WTC11 (cell line): ENCODE measurements around the gene MATN3. TPM values are rescaled to one million over a fixed set of nuclear protein-coding genes. Genes with fewer than 3 reads are reported as not detected.

Experiments
- ATAC-seq: fragments of 200-7000 bp; cut with Tn5 transposase; 2 replicates; pipeline ENCODE4 v1.10.0; 2021; ENCODE audit warnings: mild to moderate bottlenecking, moderate library complexity
- CTCF ChIA-PET: fragments of 300-600 bp; sonication (Branson Sonifier 250); formaldehyde crosslinking; loops from one replicate; lab custom pipeline; 2021; ENCODE audit warnings: antibody characterized with exemption; lab: Charles Lee
- POLR2A ChIA-PET: fragments of 350-600 bp; sonication (Branson Sonifier 250); formaldehyde crosslinking; loops from one replicate; lab custom pipeline; 2021; ENCODE audit warnings: antibody characterized with exemption; lab: Charles Lee
- DNase-seq: peaks from one replicate; pipeline ENCODE4 v3.0.0; 2021; ENCODE audit warnings: low spot score
- H3K27ac Mint-ChIP-seq: 2 replicates; pipeline ENCODE4 v1.8.0; 2021; ENCODE audit warnings: mixed read lengths
- H3K27me3 Mint-ChIP-seq: 2 replicates; pipeline ENCODE4 v1.8.0; 2021; ENCODE audit warnings: low read depth, mild to moderate bottlenecking, moderate library complexity, mixed read lengths
- H3K36me3 Mint-ChIP-seq: 2 replicates; pipeline ENCODE4 v1.8.0; 2021; ENCODE audit warnings: mixed read lengths
- H3K4me1 Mint-ChIP-seq: 2 replicates; pipeline ENCODE4 v1.8.0; 2022; ENCODE audit warnings: mixed read lengths
- H3K4me3 Mint-ChIP-seq: 2 replicates; pipeline ENCODE4 v1.8.0; 2021; ENCODE audit warnings: mild to moderate bottlenecking, moderate library complexity, mixed read lengths
- H3K9me3 Mint-ChIP-seq: 2 replicates; pipeline ENCODE4 v1.8.0; 2021; ENCODE audit warnings: mixed read lengths
- ARID4B ChIP-seq: sonication (generic); formaldehyde crosslinking; IDR thresholded peaks from 2 replicates; pipeline ENCODE4 v1.8.0; 2023; ENCODE audit warnings: missing genetic modification reagents, mild to moderate bottlenecking, borderline replicate concordance
- CBFB ChIP-seq: sonication (generic); formaldehyde crosslinking; IDR thresholded peaks from 2 replicates; pipeline ENCODE4 v1.8.1; 2022; ENCODE audit warnings: mild to moderate bottlenecking, low read depth, missing genetic modification reagents
- ETV6 ChIP-seq: sonication (generic); formaldehyde crosslinking; IDR thresholded peaks from 2 replicates; pipeline ENCODE4 v1.8.1; 2022; ENCODE audit warnings: mild to moderate bottlenecking, missing genetic modification reagents
- FOXK1 ChIP-seq: sonication (generic); formaldehyde crosslinking; IDR thresholded peaks from 2 replicates; pipeline ENCODE4 v1.8.0; 2022; ENCODE audit warnings: mild to moderate bottlenecking, moderate library complexity, missing genetic modification reagents
- HMGA2 ChIP-seq: fragments of 250-450 bp; sonication (Bioruptor Pico); IDR thresholded peaks from 2 replicates; pipeline ENCODE4 v1.4.0; 2021; ENCODE audit warnings: mild to moderate bottlenecking, moderate library complexity
- TEAD1 ChIP-seq: sonication (generic); formaldehyde crosslinking; IDR thresholded peaks from 2 replicates; pipeline ENCODE4 v1.8.0; 2022; ENCODE audit warnings: mild to moderate bottlenecking, missing genetic modification reagents
- TP53 ChIP-seq: sonication (generic); formaldehyde crosslinking; IDR thresholded peaks from 2 replicates; pipeline ENCODE4 v1.8.1; 2023; ENCODE audit warnings: mild to moderate bottlenecking, missing genetic modification reagents
- ZNF138 ChIP-seq: sonication (generic); formaldehyde crosslinking; conservative IDR thresholded peaks from 2 replicates; pipeline ENCODE4 v1.8.1; 2022; ENCODE audit warnings: mild to moderate bottlenecking, moderate library complexity, missing genetic modification reagents
- ZNF532 ChIP-seq: fragments of 250-450 bp; sonication (Bioruptor Pico); IDR thresholded peaks from 2 replicates; pipeline ENCODE4 v1.9.0; 2021; ENCODE audit warnings: mild to moderate bottlenecking, borderline replicate concordance
- ZNF671 ChIP-seq: fragments of 250-450 bp; sonication (Bioruptor Pico); IDR thresholded peaks from 2 replicates; pipeline ENCODE4 v1.8.0; 2021; ENCODE audit warnings: mild to moderate bottlenecking
- total RNA-seq: library from RNA; stranded (reverse); gene quantifications from 3 replicates; pipeline ENCODE4 v1.2.3, GENCODE V29; 2021
- TF ChIP-seq, protein P1 (sequence below): sonication (generic); formaldehyde crosslinking; IDR thresholded peaks from 2 replicates; pipeline ENCODE4 v1.8.1; 2023; ENCODE audit warnings: mild to moderate bottlenecking, missing genetic modification reagents, moderate library complexity
- TF ChIP-seq, protein P2 (sequence below): fragments of 250-450 bp; sonication (Bioruptor Pico); conservative IDR thresholded peaks from 2 replicates; pipeline ENCODE4 v1.9.0; 2021; ENCODE audit warnings: mild to moderate bottlenecking
- TF ChIP-seq, protein P3 (sequence below): sonication (generic); formaldehyde crosslinking; IDR thresholded peaks from 2 replicates; pipeline ENCODE4 v1.8.1; 2023; ENCODE audit warnings: mild to moderate bottlenecking, missing genetic modification reagents
- TF ChIP-seq, protein P4 (sequence below): fragments of 250-450 bp; sonication (Bioruptor Pico); IDR thresholded peaks from 2 replicates; pipeline ENCODE4 v1.9.0; 2021; ENCODE audit warnings: mild to moderate bottlenecking

MATN3 gene
- total RNA-seq, 1 experiment from 2014 or later: 6.3 TPM

GRCh38 chr2:19993731-19994130, 18.7 kb downstream of the MATN3 start:
- no peak overlapping the region for H3K27ac Mint-ChIP-seq
- no peak overlapping the region for H3K4me3 Mint-ChIP-seq
- ChIA-PET CTCF (no interaction called here), POLR2A (no interaction called here)
- no peaks in the 10 kb centered on the region for H3K9me3 Mint-ChIP-seq
- peaks cover 2% of the 10 kb centered on the region; the same call in 1 of the 2 replicates for H3K27me3 Mint-ChIP-seq
- H3K36me3 Mint-ChIP-seq: no peaks in the 10 kb centered on the region
- ATAC-seq: no peak
- TF ChIP-seq ARID4B (CRISPR knock-in tag) (no peak), HMGA2 (CRISPR knock-in tag) (no peak), ZNF138 (no peak), FOXK1 (CRISPR knock-in tag) (no peak), ETV6 (CRISPR knock-in tag) (no peak), TEAD1 (no peak), TP53 (CRISPR knock-in tag) (no peak), CBFB (CRISPR knock-in tag) (no peak), ZNF671 (CRISPR knock-in tag) (no peak), ZNF532 (CRISPR knock-in tag) (no peak)
- TF ChIP-seq, protein P1, sequence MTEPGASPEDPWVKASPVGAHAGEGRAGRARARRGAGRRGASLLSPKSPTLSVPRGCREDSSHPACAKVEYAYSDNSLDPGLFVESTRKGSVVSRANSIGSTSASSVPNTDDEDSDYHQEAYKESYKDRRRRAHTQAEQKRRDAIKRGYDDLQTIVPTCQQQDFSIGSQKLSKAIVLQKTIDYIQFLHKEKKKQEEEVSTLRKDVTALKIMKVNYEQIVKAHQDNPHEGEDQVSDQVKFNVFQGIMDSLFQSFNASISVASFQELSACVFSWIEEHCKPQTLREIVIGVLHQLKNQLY (CRISPR knock-in tag): no peak
- TF ChIP-seq, protein P2, sequence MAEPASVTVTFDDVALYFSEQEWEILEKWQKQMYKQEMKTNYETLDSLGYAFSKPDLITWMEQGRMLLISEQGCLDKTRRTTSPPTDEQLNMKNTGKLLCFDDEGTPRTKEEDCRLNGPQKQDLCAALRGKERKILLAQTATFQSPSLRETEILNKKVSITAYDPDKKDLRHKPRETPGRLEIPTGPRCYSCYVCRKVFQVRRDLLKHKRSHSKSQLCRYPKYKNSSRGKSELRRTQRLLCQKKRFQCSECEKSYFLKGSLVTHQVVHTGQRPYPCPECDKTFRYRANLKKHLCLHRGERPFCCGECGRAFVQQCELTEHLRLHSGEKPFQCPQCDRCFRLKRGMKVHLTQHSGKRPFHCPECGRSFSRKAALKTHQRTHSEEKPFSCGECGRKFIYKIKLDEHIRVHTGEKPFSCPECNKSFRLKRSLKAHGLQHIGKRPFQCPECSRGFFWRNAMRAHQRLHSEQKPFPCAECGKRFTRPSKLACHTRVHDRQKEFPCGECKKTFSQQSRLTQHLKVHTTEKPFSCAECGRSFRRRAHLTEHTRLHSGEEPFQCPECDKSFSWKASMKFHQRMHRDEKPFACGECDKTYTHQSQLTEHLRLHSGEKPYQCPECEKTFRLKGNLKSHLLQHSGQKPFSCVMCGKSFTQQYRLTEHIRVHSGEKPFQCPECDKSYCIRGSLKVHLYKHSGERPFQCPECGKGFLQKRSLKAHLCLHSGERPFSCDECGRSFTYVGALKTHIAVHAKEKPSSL: no peak
- TF ChIP-seq, protein P3, sequence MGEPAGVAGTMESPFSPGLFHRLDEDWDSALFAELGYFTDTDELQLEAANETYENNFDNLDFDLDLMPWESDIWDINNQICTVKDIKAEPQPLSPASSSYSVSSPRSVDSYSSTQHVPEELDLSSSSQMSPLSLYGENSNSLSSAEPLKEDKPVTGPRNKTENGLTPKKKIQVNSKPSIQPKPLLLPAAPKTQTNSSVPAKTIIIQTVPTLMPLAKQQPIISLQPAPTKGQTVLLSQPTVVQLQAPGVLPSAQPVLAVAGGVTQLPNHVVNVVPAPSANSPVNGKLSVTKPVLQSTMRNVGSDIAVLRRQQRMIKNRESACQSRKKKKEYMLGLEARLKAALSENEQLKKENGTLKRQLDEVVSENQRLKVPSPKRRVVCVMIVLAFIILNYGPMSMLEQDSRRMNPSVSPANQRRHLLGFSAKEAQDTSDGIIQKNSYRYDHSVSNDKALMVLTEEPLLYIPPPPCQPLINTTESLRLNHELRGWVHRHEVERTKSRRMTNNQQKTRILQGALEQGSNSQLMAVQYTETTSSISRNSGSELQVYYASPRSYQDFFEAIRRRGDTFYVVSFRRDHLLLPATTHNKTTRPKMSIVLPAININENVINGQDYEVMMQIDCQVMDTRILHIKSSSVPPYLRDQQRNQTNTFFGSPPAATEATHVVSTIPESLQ (CRISPR knock-in tag): no peak
- TF ChIP-seq, protein P4, sequence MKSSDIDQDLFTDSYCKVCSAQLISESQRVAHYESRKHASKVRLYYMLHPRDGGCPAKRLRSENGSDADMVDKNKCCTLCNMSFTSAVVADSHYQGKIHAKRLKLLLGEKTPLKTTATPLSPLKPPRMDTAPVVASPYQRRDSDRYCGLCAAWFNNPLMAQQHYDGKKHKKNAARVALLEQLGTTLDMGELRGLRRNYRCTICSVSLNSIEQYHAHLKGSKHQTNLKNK (CRISPR knock-in tag): no peak
- DNase-seq: no peak
- peaks cover 17% of the 10 kb centered on the region for H3K4me1 Mint-ChIP-seq
